NCI-H526 treated with DMSO at 0.1 percent for 48 hours (cell line): ENCODE measurements around the gene OPRD1.
A peak's percentile ranks its signal among the peaks of the same experiment; 100 is the strongest.
"Not testable (repeated sequence)": the region's sequence is repeated elsewhere in the genome, so short reads cannot be mapped to it uniquely, and the experiment has no call there.

Source experiments
- DNase-seq: peaks from one replicate; lab custom pipeline; 2025; lab: John Stamatoyannopoulos, UW

Gene OPRD1

DNA sequence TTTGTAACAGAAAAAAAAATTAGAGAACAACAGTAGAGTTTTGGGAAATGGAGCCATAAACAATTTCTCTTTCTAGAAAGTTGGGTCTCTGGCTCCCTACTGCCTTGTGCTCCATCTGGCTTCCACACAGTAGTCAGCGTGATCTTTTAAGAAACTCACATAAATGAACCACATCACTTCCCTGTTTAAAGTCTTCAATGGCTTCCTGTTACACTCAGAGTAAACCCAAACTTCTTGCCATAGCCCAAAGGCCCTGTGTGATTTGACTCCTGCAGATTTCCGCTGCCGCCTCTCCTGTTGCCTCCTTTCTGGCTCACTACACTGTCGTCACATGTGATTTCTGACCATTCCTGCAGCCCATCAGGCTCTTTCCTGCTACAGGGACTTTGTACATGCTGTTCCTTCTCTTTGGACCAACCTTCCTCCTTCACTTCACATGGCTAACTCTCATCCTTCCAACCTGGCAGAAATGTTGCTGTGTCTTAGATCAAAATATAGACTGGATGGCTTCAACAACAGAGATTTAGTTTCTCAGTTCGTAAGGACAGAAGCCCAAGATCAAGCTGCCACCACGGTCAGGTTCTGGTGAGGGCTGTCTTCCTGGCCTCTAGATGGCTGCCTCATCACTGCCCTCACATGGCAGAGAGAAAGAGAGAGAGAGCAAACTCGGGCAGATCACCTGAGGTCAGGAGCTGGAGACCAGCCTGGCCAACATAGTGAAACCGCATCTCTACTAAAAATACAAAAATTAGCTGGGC, 34.0 kb downstream of the OPRD1 start:
- DNase-seq: no peak

- not testable (repeated sequence) for DNase-seq
These were observed 35.2 kb downstream of the OPRD1 start for GRCh38 chr1:28847207-28847606.

GRCh38 chr1:28848416-28848815, 36.4 kb downstream of the OPRD1 start:
- no peak for DNase-seq

- no peak for DNase-seq
These were observed 41.2 kb downstream of the OPRD1 start for GRCh38 chr1:28853093-28853742.

DNA sequence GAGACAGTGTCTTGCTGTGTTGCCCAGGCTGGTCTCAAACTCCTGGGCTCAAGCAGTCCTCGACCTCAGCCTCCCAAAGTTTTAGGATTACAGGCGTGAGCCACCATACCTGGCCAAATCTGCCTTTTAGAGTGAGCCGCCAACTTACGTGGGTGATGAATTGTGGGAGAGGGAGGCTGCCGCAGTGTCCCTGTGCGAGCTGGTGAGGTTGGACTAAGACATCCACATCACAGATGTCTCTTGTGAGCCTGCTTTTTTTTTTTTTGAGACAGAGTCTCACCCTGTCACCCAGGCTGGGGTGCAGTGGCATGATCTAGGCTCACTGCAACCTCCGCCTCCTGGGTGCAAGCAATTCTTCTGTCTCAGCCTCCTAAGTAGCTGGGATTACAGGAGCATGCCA, 42.4 kb downstream of the OPRD1 start:
- DNase-seq: not testable (repeated sequence)

DNA sequence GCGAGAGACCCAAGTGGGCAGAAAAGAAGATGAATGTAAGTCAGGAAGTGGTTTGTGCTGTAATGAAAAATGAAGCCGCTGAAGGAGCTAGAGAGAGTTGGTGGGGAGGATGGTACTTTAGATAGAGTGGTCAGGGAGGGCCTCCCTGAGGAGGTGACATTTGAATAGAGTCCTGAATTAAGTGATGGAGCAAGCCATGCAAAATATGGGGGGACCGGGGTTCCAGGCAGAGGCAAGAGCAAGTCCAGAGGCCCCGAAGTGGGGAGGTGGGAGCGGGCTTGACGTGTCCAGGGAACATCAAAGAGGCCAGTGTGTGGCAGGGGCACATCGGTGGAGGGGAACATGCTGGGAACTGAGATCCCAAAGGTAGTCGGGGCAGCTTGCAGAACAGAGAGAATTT, 43.1 kb downstream of the OPRD1 start:
- DNase-seq: no peak

DNA sequence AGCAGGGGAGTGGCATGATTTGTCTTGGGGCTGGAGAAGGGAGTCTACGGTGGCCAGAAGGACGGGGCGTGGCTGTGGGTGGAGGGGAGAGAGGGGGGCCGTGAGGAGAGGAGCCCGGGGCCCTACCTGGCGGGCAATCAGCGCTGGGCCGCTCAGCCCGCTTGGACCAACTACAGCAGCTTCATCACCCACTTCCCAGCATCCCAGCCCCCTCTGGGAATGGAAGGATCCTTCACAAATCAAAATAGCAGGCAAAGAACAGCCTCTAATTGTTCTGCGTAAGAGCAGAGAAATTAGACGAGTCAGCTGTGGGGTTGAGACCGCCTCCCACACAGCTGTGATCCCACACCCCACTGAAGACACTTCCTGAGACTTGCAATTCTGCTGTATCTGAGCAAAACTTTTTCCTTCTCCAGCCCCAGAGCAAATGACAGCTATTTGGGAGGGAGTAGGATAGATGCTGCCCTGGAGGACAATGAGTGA, 43.5 kb downstream of the OPRD1 start:
- no peak for DNase-seq

DNA sequence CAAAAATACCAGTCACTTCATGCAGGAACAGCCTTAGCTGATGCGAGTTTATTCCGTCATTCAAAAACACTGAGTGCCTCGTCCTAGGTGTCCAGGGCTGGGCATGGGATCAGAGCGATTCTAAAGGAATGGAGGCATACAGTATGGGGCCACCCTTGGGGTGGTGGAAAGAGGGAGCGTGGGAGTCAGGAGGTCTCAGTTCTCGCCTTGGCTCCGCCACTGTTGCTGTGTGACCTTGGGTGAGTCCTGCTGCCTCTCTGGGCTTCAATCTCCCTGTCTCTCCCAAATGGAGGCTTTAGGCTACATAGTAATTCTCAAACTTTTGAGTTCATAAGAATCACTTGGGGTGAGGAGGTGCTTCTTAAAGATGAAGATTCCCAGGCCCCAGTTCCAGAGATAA, 44.0 kb downstream of the OPRD1 start:
- no peak for DNase-seq

DNA sequence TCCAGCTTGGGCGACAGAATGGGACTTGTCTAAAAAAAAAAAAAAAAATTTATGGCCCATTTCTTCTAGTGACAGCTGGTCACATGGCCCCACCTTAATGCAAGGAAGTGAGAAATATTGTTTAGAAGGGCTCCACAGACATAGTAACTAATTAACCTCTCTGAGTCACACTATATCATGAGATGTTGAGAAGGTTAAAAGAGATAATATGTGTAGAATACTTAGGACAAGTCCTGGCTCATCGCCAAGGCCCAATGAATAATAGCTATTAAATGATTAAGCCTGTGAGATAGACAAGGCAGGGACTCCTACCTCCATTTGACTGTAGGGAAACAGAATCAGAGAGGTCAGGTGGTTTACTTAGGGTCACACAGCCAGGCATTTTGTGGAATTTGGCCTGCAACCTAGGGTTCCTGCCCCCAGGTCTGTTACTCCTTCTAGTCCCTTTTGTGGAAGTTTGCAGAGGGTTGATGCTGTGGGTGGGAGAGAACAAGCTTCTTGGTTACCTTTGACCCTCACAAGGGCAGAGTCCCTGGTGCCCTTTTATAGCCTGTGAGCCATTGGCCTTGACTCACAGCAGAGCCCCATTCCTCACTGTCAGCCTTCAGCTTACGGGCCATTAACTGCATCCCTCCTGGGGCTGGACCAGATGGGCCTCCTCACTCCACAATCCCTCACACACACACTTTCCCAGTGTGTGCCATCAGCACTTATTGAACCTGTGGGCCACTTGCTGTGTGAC, 48.5 kb downstream of the OPRD1 start:
- no peak for DNase-seq

DNA sequence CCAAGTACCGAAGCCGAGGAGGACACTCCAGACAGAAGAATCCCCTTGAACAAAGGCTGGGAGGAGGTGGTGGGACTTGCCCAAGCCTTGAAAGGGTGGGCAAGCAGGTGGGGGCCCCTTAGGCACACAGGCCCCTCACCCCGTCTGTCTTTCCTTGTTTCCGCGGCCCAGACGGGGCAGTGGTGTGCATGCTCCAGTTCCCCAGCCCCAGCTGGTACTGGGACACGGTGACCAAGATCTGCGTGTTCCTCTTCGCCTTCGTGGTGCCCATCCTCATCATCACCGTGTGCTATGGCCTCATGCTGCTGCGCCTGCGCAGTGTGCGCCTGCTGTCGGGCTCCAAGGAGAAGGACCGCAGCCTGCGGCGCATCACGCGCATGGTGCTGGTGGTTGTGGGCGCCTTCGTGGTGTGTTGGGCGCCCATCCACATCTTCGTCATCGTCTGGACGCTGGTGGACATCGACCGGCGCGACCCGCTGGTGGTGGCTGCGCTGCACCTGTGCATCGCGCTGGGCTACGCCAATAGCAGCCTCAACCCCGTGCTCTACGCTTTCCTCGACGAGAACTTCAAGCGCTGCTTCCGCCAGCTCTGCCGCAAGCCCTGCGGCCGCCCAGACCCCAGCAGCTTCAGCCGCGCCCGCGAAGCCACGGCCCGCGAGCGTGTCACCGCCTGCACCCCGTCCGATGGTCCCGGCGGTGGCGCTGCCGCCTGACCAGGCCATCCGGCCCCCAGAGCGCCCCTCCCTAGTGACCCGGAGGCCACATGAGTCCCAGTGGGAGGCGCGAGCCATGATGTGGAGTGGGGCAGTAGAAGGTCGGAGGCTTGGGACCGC, 50.8 kb downstream of the OPRD1 start:
- DNase-seq: no peak

GRCh38 chr1:28864695-28865094, 52.7 kb downstream of the OPRD1 start:
- no peak for DNase-seq

GRCh38 chr1:28865997-28866650, 54.2 kb downstream of the OPRD1 start:
- DNase-seq: no peak

- DNase-seq: no peak
These were observed 55.9 kb downstream of the OPRD1 start for GRCh38 chr1:28867850-28868249.

- no peak for DNase-seq
These were observed 58.0 kb downstream of the OPRD1 start for GRCh38 chr1:28869952-28870351.

DNA sequence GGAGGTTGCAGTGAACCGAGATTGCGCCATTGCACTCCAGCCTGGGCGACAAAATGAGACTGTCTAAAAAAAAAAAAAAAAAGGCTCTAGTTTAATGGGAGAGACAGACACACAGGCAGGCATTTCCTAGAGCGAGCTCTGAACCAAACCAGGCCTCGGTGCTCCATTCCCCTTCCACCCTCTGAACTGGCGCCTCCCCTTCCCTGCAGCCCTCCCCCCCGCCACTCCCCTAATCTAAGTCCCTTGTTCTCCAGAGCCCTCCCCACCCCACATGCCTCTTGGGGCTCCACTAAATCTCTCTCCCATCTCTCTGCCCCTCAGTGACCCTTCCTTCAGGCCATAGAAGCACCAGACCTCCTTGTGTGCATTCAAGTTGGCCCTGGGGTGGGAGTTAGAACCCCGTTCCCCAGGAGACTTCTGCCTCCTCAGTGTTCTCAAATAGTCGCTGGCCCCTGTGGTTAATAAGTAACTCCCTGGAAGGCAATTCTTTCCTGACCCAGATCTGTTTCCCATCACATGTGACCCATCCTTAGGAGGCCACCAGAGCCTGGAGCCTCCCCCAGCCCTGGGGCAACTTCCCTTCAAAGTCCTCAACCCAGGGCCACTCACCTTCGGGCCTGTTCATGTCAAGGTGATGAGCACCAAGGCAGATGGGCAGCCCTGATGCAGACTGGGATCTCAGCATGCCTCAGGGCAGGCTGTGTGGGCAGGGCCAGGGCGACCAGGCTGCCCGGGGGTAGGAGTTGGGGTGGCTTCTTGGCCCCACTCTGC, 59.8 kb downstream of the OPRD1 start:
- no peak for DNase-seq

DNA sequence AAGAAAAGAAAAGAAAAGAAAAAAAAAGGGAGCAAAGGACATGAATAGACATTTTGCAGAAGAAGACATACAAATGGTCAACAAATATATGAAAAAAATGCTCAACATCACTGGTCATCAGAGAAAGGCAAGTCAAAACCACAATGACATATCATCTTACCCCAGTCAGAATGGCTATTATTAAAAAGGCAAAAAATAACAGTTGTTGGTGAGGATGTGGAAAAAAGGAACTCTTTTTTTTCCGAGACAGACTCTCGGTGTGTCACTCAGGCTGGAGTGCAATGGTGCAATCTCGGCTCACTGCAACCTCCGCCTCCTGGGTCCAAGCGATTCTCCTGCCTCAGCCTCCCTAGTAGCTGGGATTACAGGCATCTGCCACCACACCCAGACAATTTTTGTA, 63.2 kb downstream of the OPRD1 start:
- DNase-seq: not testable (repeated sequence)

- peak; percentile 77 for DNase-seq
These were observed 65.3 kb downstream of the OPRD1 start for GRCh38 chr1:28877132-28877781.

DNA sequence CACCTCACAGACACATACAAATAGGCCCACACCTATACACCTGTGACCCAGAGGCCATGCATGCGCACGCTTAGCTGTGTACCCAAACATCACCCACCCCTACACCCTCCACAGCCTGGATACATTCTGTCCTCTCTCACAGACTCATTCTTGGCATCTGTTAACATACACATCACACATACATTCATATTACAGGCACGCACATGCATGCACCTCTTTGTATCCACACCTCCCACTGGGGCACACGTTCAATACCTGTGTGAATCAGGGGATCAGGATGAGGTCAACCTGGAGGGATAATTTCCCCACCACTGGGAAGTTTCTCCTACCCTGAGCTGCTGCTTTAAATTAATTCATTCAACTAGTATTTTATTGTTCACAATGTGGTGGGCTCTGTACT, 66.8 kb downstream of the OPRD1 start:
- no peak for DNase-seq

GRCh38 chr1:28882009-28882628, 70.1 kb downstream of the OPRD1 start:
- peak; percentile 84 for DNase-seq

DNA sequence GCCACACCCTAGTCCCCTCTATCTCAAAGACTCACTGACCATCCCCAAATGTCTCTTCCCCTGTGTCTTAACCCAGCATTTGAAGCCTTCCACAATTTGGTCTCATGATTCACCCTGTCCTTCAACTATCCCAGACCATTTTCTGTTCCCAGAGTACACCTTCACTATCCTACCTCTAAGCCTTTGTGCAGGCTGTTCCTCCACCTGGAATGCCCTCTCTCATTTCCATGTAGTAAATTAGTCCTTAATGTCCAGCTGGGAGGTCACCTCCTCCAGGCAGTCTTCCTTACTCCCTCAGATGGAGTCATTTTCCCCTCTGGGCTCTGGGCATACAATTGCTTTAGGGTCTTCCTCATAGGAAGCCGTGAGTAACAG, 71.3 kb downstream of the OPRD1 start:
- no peak for DNase-seq
